K562 (cell line): ENCODE data around the gene CENPX. TPM values are rescaled to one million over a fixed set of nuclear protein-coding genes. Genes with fewer than 3 reads are reported as not detected.
A peak's percentile ranks its signal among the peaks of the same experiment; 100 is the strongest.

Experiments
- ARID4B ChIP-seq: sonication (generic); formaldehyde crosslinking; IDR thresholded peaks from 2 replicates; pipeline ENCODE4 v1.8.0; 2022; ENCODE audit warnings: mild to moderate bottlenecking, missing genetic modification reagents
- COPS2 ChIP-seq: fragments of 450-650 bp; conservative IDR thresholded peaks from 2 replicates; pipeline ENCODE4 v1.6.1; 2016; ENCODE audit warnings: mild to moderate bottlenecking, moderate library complexity
- ETV1 ChIP-seq: fragments of 450-650 bp; conservative IDR thresholded peaks from 2 replicates; pipeline ENCODE4 v1.6.1; 2016; ENCODE audit warnings: missing genetic modification characterization, control low read depth, low read depth, missing compliant biosample characterization
- HES1 ChIP-seq: fragments of 450-650 bp; IDR thresholded peaks from 2 replicates; pipeline ENCODE4 v1.6.1; 2016; ENCODE audit warnings: low read depth, mild to moderate bottlenecking, moderate library complexity
- KAT2B ChIP-seq: IDR thresholded peaks from one replicate; pipeline ENCODE4 v1.6.1; 2012; ENCODE audit warnings: low read depth, mild to moderate bottlenecking, control low read depth, inconsistent platforms, low read length, moderate library complexity
- SREBF2 ChIP-seq: sonication (generic); formaldehyde crosslinking; IDR thresholded peaks from 2 replicates; pipeline ENCODE4 v1.4.0; 2020; ENCODE audit warnings: mild to moderate bottlenecking, missing genetic modification reagents
- ZKSCAN3 ChIP-seq: fragments of 250-450 bp; sonication (Bioruptor Pico); IDR thresholded peaks from 2 replicates; pipeline ENCODE4 v1.4.0; 2020
- ZNF134 ChIP-seq: fragments of 250-450 bp; sonication (Bioruptor Pico); conservative IDR thresholded peaks from 2 replicates; pipeline ENCODE4 v1.4.0; 2020
- polyA plus RNA-seq, 8 experiments: library from polyadenylated mRNA; depleted of rRNA in 4 of 8; stranded (reverse) in 5 of 8; unstranded in 3 of 8; fragments of >200 nt; fragmentation: Nextera tagmentation in 2 of 8; fragmentation: Illumina TruSeq in 1 of 8; extraction: Ambion mirVana in 2 of 8; extraction: Trizol in 1 of 8; gene quantifications; 2 replicates each; pipeline versions ENCODE4 v1.2.1 to v1.2.3, GENCODE V29; 2011 to 2014; ENCODE audit warnings: inconsistent platforms in 1 of 8, missing spikeins in 1 of 8
- total RNA-seq, 7 experiments: library from RNA; depleted of rRNA in 6 of 7; stranded (reverse); fragments of >200 nt in 6 of 7; fragmentation: Illumina TruSeq in 2 of 7; extraction: Trizol in 2 of 7; gene quantifications; 2 replicates each; pipeline versions ENCODE4 v1.2.1 to v1.2.3, GENCODE V29; 2011 to 2021; ENCODE audit warnings: low replicate concordance in 1 of 7
- TF ChIP-seq, protein P1 (sequence below): sonication (generic); formaldehyde crosslinking; IDR thresholded peaks from 2 replicates; pipeline ENCODE4 v1.8.0; 2022; ENCODE audit warnings: mild to moderate bottlenecking, low read depth, missing genetic modification reagents
- TF ChIP-seq, protein P2 (sequence below): IDR thresholded peaks from 2 replicates; pipeline ENCODE4 v1.6.1; 2012; ENCODE audit warnings: low read depth, low read length, improper control_type of control experiment, borderline replicate concordance
- TF ChIP-seq, protein P3 (sequence below): fragments of 250-450 bp; sonication (Bioruptor Pico); IDR thresholded peaks from 2 replicates; pipeline ENCODE4 v1.8.0; 2022; ENCODE audit warnings: inconsistent platforms
- TF ChIP-seq, protein P4 (sequence below), 3 experiments: fragments of 200-800 bp in 1 of 3; sonication (Bioruptor generic) in 1 of 3; sonication (generic) in 1 of 3; formaldehyde crosslinking in 1 of 3; IDR thresholded peaks; 2 replicates each; pipeline versions ENCODE4 v1.6.1 to v1.8.0; 2016 to 2022; ENCODE audit warnings: mild to moderate bottlenecking in 2 of 3, missing compliant biosample characterization in 2 of 3, missing genetic modification characterization in 2 of 3, missing genetic modification reagents in 1 of 3

The CENPX gene
- total and polyA plus RNA-seq, 9 of the 15 experiments (the other 6 are each of a cell fraction or from before 2014, with no cell fraction given), result 32.7 to 352 (median 127) TPM

DNA sequence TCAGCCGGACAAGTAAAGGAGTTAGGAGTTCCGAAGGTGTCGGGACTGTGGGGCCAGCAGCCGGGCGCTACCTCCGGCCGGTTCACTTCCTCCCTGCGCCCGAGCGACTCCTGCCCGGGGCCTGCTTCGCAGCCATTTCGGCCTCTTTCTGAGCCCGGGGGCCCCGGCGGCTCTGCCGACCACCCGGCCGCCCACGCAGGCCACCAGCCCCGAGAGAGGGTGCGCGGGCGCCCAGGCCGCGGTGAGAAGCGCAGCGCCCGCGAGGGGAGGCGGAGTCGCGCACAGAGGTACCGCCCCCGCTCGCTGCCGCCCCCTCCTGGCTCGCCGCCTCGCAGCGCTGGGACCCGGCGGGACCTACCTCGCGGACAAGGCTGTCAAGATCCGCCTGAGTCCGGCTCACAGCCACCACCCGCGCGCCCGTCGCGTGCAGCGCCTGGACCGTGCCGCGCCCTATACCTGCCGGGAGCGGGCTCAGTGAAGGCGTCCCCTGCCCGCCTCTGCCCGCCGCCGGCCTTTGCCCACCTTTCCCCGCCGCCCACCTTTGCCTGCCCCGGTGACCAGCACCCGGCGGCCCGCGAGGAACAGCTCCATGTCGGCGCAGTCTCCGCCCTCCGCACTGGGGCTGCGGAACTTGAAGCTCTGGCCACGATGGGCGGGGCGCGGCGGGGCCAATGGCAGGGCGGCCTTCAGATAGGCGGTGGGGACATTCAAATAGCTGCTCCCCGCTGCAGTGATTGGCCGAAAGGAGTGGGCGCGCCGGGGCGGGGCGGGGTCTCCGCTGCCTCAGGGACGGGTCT lies 14.6 kb upstream of the CENPX start, which contains the start of gene DCXR (continued):
- TF ChIP-seq, protein P1, sequence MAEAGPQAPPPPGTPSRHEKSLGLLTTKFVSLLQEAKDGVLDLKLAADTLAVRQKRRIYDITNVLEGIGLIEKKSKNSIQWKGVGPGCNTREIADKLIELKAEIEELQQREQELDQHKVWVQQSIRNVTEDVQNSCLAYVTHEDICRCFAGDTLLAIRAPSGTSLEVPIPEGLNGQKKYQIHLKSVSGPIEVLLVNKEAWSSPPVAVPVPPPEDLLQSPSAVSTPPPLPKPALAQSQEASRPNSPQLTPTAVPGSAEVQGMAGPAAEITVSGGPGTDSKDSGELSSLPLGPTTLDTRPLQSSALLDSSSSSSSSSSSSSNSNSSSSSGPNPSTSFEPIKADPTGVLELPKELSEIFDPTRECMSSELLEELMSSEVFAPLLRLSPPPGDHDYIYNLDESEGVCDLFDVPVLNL (CRISPR knock-in tag), result 0 out of 2 replicates have a peak, but pooled peaks have one; percentile 14
- no peak for TF ChIP-seq ETV1
- TF ChIP-seq KAT2B, result no peak
- TF ChIP-seq, protein P2, sequence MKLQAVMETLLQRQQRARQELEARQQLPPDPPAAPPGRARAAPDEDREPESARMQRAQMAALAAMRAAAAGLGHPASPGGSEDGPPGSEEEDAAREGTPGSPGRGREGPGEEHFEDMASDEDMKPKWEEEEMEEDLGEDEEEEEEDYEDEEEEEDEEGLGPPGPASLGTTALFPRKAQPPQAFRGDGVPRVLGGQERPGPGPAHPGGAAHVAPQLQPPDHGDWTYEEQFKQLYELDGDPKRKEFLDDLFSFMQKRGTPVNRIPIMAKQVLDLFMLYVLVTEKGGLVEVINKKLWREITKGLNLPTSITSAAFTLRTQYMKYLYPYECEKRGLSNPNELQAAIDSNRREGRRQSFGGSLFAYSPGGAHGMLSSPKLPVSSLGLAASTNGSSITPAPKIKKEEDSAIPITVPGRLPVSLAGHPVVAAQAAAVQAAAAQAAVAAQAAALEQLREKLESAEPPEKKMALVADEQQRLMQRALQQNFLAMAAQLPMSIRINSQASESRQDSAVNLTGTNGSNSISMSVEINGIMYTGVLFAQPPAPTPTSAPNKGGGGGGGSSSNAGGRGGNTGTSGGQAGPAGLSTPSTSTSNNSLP, result no peak
- TF ChIP-seq COPS2, result no peak
- TF ChIP-seq, protein P3, sequence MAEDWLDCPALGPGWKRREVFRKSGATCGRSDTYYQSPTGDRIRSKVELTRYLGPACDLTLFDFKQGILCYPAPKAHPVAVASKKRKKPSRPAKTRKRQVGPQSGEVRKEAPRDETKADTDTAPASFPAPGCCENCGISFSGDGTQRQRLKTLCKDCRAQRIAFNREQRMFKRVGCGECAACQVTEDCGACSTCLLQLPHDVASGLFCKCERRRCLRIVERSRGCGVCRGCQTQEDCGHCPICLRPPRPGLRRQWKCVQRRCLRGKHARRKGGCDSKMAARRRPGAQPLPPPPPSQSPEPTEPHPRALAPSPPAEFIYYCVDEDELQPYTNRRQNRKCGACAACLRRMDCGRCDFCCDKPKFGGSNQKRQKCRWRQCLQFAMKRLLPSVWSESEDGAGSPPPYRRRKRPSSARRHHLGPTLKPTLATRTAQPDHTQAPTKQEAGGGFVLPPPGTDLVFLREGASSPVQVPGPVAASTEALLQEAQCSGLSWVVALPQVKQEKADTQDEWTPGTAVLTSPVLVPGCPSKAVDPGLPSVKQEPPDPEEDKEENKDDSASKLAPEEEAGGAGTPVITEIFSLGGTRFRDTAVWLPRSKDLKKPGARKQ, result no peak
- TF ChIP-seq SREBF2 (CRISPR knock-in tag), result no peak
- no peak for TF ChIP-seq ZNF134 (CRISPR knock-in tag)
- TF ChIP-seq ZKSCAN3 (CRISPR knock-in tag), result no peak
- TF ChIP-seq, protein P4, sequence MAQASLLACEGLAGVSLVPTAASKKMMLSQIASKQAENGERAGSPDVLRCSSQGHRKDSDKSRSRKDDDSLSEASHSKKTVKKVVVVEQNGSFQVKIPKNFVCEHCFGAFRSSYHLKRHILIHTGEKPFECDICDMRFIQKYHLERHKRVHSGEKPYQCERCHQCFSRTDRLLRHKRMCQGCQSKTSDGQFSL (CRISPR knock-in tag; IDR thresholded peaks at IDR 0.05), result peak; percentile 67; the same call in 1 of the 2 replicates
- TF ChIP-seq, protein P4 (tag; IDR thresholded peaks at IDR 0.05), result no peak
- TF ChIP-seq HES1, result no peak
- peak; percentile 98 for TF ChIP-seq ARID4B
